HEK293 (cell line): Measurements from ENCODE around the gene THYN1.
"Not testable (repeated sequence)": the region's sequence is repeated elsewhere in the genome, so short reads cannot be mapped to it uniquely, and the experiment has no call there.

Experiments used
- CTCF ChIA-PET: fragments of 350-600 bp; formaldehyde crosslinking; extraction: SDS; loops from one replicate; lab custom pipeline; 2021; ENCODE audit warnings: antibody characterized with exemption; lab: Yijun Ruan, JAX
- POLR2A ChIA-PET: fragments of 300-600 bp; formaldehyde crosslinking; extraction: SDS; loops from one replicate; lab custom pipeline; 2020; ENCODE audit warnings: antibody characterized with exemption, inconsistent platforms; lab: Yijun Ruan, JAX
- H3K27ac ChIP-seq: fragments of 200-500 bp; sonication (Bioruptor generic); 2 replicates; pipeline ENCODE4 v1.5.1; 2014; ENCODE audit warnings: low read depth, low read length, control low read depth, inconsistent platforms; ENCODE audit errors: extremely low read depth
- H3K36me3 ChIP-seq, 2 experiments: fragments of 200-500 bp in 1 of 2; sonication (Bioruptor generic) in 1 of 2; 1 replicate in 1 of 2; 2 replicates in 1 of 2; pipeline ENCODE4 v1.5.1; 2014 to 2017; ENCODE audit warnings: inconsistent platforms in 2 of 2, low read length in 2 of 2; ENCODE audit not compliant: control insufficient read depth in 2 of 2, insufficient read depth in 1 of 2
- H3K4me1 ChIP-seq: fragments of 200-500 bp; sonication (Bioruptor generic); 2 replicates; pipeline ENCODE4 v1.5.1; 2014; ENCODE audit warnings: mild to moderate bottlenecking, low read length, inconsistent platforms; ENCODE audit not compliant: control insufficient read depth, insufficient read depth
- H3K4me3 ChIP-seq: 2 replicates; pipeline ENCODE4 v1.5.1; 2011; ENCODE audit warnings: low read depth, mild to moderate bottlenecking, control low read depth, low read length, moderate library complexity
- H3K9me3 ChIP-seq: fragments of 200-500 bp; sonication (Bioruptor generic); 2 replicates; pipeline ENCODE4 v1.5.1; 2014; ENCODE audit warnings: low read depth, low read length, inconsistent platforms; ENCODE audit not compliant: control insufficient read depth, insufficient read depth
- ELK4 ChIP-seq: IDR thresholded peaks from 2 replicates; pipeline ENCODE4 v1.6.1; 2011; ENCODE audit warnings: mild to moderate bottlenecking, low read depth, low read length, borderline replicate concordance
- IKZF3 ChIP-seq: fragments of 450-650 bp; IDR thresholded peaks from 2 replicates; pipeline ENCODE4 v1.5.0; 2018; ENCODE audit warnings: missing biosample characterization, mild to moderate bottlenecking, missing genetic modification characterization, moderate library complexity
- INSM2 ChIP-seq: fragments of 450-650 bp; formaldehyde crosslinking; IDR thresholded peaks from 2 replicates; pipeline ENCODE4 v1.5.1; 2016; ENCODE audit warnings: missing biosample characterization, missing genetic modification characterization
- ZNF112 ChIP-seq: fragments of 450-650 bp; formaldehyde crosslinking; IDR thresholded peaks from 2 replicates; pipeline ENCODE4 v1.5.0; 2017; ENCODE audit warnings: missing biosample characterization, missing genetic modification characterization
- ZNF2 ChIP-seq: fragments of 450-650 bp; formaldehyde crosslinking; IDR thresholded peaks from 2 replicates; pipeline ENCODE4 v1.5.1; 2016; ENCODE audit warnings: missing biosample characterization, missing genetic modification characterization
- ZNF274 ChIP-seq, 2 experiments: fragments of 200-500 bp in 1 of 2; fragments of 450-650 bp in 1 of 2; sonication (Bioruptor generic) in 1 of 2; formaldehyde crosslinking in 1 of 2; IDR thresholded peaks; 2 replicates each; pipeline versions ENCODE4 v1.5.1 to v1.6.1; 2014 to 2016; ENCODE audit warnings: borderline replicate concordance in 1 of 2, inconsistent platforms in 1 of 2, low read length in 1 of 2, missing biosample characterization in 1 of 2, missing genetic modification characterization in 1 of 2
- ZNF416 ChIP-seq: fragments of 450-650 bp; formaldehyde crosslinking; IDR thresholded peaks from 2 replicates; pipeline ENCODE4 v1.5.1; 2016; ENCODE audit warnings: missing biosample characterization, missing genetic modification characterization
- ZNF510 ChIP-seq: fragments of 450-650 bp; formaldehyde crosslinking; IDR thresholded peaks from 2 replicates; pipeline ENCODE4 v1.5.1; 2018; ENCODE audit warnings: mild to moderate bottlenecking, missing genetic modification characterization, missing biosample characterization; ENCODE audit not compliant: insufficient replicate concordance
- ZNF530 ChIP-seq: fragments of 450-650 bp; formaldehyde crosslinking; IDR thresholded peaks from 2 replicates; pipeline ENCODE4 v1.5.1; 2016; ENCODE audit warnings: low read depth, missing biosample characterization, missing genetic modification characterization
- ZNF654 ChIP-seq: fragments of 450-650 bp; formaldehyde crosslinking; IDR thresholded peaks from 2 replicates; pipeline ENCODE4 v1.5.1; 2016; ENCODE audit warnings: low read depth, missing biosample characterization, missing genetic modification characterization
- ZNF76 ChIP-seq: fragments of 450-650 bp; formaldehyde crosslinking; IDR thresholded peaks from 2 replicates; pipeline ENCODE4; 2016; ENCODE audit warnings: low read depth, missing biosample characterization, missing genetic modification characterization, borderline replicate concordance
- ZNF776 ChIP-seq: fragments of 450-650 bp; formaldehyde crosslinking; IDR thresholded peaks from 2 replicates; pipeline ENCODE4 v1.5.0; 2017; ENCODE audit warnings: missing biosample characterization, missing genetic modification characterization, borderline replicate concordance
- ZNF791 ChIP-seq: fragments of 450-650 bp; formaldehyde crosslinking; IDR thresholded peaks from 2 replicates; pipeline ENCODE4 v1.5.1; 2016; ENCODE audit warnings: missing biosample characterization, missing genetic modification characterization
- ZNF830 ChIP-seq: fragments of 450-650 bp; IDR thresholded peaks from 2 replicates; pipeline ENCODE4 v1.5.0; 2018; ENCODE audit warnings: missing biosample characterization, missing genetic modification characterization, low read depth, mild to moderate bottlenecking, moderate library complexity
- ZNF837 ChIP-seq: fragments of 450-650 bp; formaldehyde crosslinking; IDR thresholded peaks from 2 replicates; pipeline ENCODE4 v1.5.1; 2016; ENCODE audit warnings: missing biosample characterization, missing genetic modification characterization
- TF ChIP-seq, protein P1 (sequence below): fragments of 450-650 bp; formaldehyde crosslinking; IDR thresholded peaks from 2 replicates; pipeline ENCODE4 v1.5.1; 2016; ENCODE audit warnings: missing biosample characterization, missing genetic modification characterization

THYN1 gene

GRCh38 chr11:134283461-134284230, 30.5 kb upstream of the THYN1 start (continued):
- no peak for TF ChIP-seq ZNF791 (tag by site-specific recombination)
- TF ChIP-seq INSM2: no peak
- TF ChIP-seq ZNF530 (tag by site-specific recombination): no peak
- TF ChIP-seq ZNF112: no peak
- no peak for TF ChIP-seq ZNF654

- H3K4me3 ChIP-seq: no peak overlapping the region
- no peak overlapping the region for H3K27ac ChIP-seq
- no peaks in the 10 kb centered on the region for H3K4me1 ChIP-seq
- TF ChIP-seq, protein P1, sequence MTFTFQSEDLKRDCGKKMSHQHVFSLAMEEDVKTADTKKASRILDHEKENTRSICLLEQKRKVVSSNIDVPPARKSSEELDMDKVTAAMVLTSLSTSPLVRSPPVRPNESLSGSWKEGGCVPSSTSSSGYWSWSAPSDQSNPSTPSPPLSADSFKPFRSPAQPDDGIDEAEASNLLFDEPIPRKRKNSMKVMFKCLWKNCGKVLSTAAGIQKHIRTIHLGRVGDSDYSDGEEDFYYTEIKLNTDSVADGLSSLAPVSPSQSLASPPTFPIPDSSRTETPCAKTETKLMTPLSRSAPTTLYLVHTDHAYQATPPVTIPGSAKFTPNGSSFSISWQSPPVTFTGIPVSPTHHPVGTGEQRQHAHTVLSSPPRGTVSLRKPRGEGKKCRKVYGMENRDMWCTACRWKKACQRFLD (tag by site-specific recombination): no peak
- TF ChIP-seq ZNF776 (no peak), ZNF837 (no peak), ZNF510 (tag by site-specific recombination) (no peak), ZNF2 (tag by site-specific recombination) (no peak), ZNF416 (tag by site-specific recombination) (no peak), ELK4 (no peak)
- CTCF ChIA-PET: interaction anchor here (0.6 to 1.5 kb wide), 2 partner anchors 13 to 21 kb away, joined by 3 to 5 read pairs; no protein-coding TSS in a partner anchor
- H3K36me3 ChIP-seq: peaks cover 0 to 3% of the 10 kb centered on the region in 2 experiments; a peak in 1 of 3 replicates
- POLR2A ChIA-PET: no interaction called here
- H3K9me3 ChIP-seq: no peaks in the 10 kb centered on the region
Measured at GRCh38 chr11:134282121-134283045, 29.2 kb upstream of the THYN1 start.

GRCh38 chr11:134281635-134282034, 28.5 kb upstream of the THYN1 start:
- H3K27ac ChIP-seq, H3K36me3 ChIP-seq, H3K4me3 ChIP-seq, H3K9me3 ChIP-seq, CTCF ChIA-PET, H3K4me1 ChIP-seq: not testable (repeated sequence)
- POLR2A ChIA-PET: interaction anchor here (0.7 kb wide), 1 partner anchor 62 kb away, joined by 4 read pairs; no protein-coding TSS in a partner anchor

- CTCF ChIA-PET: interaction anchor here (0.6 to 1.1 kb wide), 3 partner anchors 8 to 916 kb away, joined by 3 read pairs; no protein-coding TSS in a partner anchor
- POLR2A ChIA-PET: interaction anchor here (1.3 kb wide), 1 partner anchor 54 kb away, joined by 3 read pairs; the partner anchor contains the start of genes NCAPD3 and VPS26B
- TF ChIP-seq ZNF830 (tag by site-specific recombination) (no peak), ZNF274 (IDR thresholded peaks at IDR 0.05; ENCODE audit: low read length) (no peak), ZNF274 (tag by site-specific recombination; IDR thresholded peaks at IDR 0.05; ENCODE audit: borderline replicate concordance) (no peak), IKZF3 (tag by site-specific recombination) (no peak), ZNF76 (tag by site-specific recombination) (no peak)
- H3K36me3 ChIP-seq: peaks cover 0 to 3% of the 10 kb centered on the region in 2 experiments; a peak in 1 of 3 replicates
- H3K27ac ChIP-seq: no peak overlapping the region
- no peak overlapping the region for H3K4me3 ChIP-seq
- H3K4me1 ChIP-seq: peaks cover 5% of the 10 kb centered on the region
- no peaks in the 10 kb centered on the region for H3K9me3 ChIP-seq
Measured at GRCh38 chr11:134278356-134278755, 25.2 kb upstream of the THYN1 start.
